Trophoblast cell (in vitro differentiated cells and primary cell): ENCODE data around the gene UQCC2.

Experiments
- DNase-seq, 2 donors: peaks; one replicate each; pipeline ENCODE4 v3.0.0-alpha.2; 2016
- H2AFZ ChIP-seq: 2 replicates; pipeline ENCODE4 v1.6.1; 2013; ENCODE audit warnings: low read length, moderate library complexity, mild to moderate bottlenecking; ENCODE audit not compliant: insufficient read depth, poor library complexity
- H2AK5ac ChIP-seq: 2 replicates; pipeline ENCODE4 v1.6.1; 2013; ENCODE audit warnings: mild to moderate bottlenecking, low read length
- H2BK120ac ChIP-seq: 2 replicates; pipeline ENCODE4 v1.6.1; 2013; ENCODE audit warnings: low read length, mild to moderate bottlenecking, moderate library complexity; ENCODE audit not compliant: insufficient read depth, poor library complexity
- H2BK12ac ChIP-seq: 2 replicates; pipeline ENCODE4 v1.6.1; 2013; ENCODE audit warnings: mild to moderate bottlenecking, low read length, moderate library complexity
- H2BK5ac ChIP-seq: 2 replicates; pipeline ENCODE4 v1.6.1; 2013; ENCODE audit warnings: low read length, low read depth, moderate library complexity, mild to moderate bottlenecking; ENCODE audit not compliant: poor library complexity
- H3K14ac ChIP-seq: 2 replicates; pipeline ENCODE4 v1.6.1; 2013; ENCODE audit warnings: mild to moderate bottlenecking, low read length
- H3K18ac ChIP-seq: 2 replicates; pipeline ENCODE4 v1.6.1; 2013; ENCODE audit warnings: mild to moderate bottlenecking, low read length
- H3K23ac ChIP-seq: 2 replicates; pipeline ENCODE4 v1.6.1; 2013; ENCODE audit warnings: low read length
- H3K27ac ChIP-seq: 2 replicates; pipeline ENCODE4 v1.5.1; 2013; ENCODE audit warnings: low read depth, mild to moderate bottlenecking, inconsistent platforms, low read length, moderate library complexity
- H3K27me3 ChIP-seq: 2 replicates; pipeline ENCODE4 v1.6.1; 2013; ENCODE audit warnings: inconsistent platforms, mild to moderate bottlenecking, low read length, moderate library complexity; ENCODE audit not compliant: insufficient read depth
- H3K36me3 ChIP-seq, 2 experiments: 1 replicate in 1 of 2; 2 replicates in 1 of 2; pipeline ENCODE4 v1.6.1; 2013; ENCODE audit warnings: low read length in 2 of 2, mild to moderate bottlenecking in 2 of 2, moderate library complexity in 1 of 2; ENCODE audit not compliant: insufficient read depth in 2 of 2, control insufficient read depth in 1 of 2
- H3K4ac ChIP-seq: 2 replicates; pipeline ENCODE4 v1.6.1; 2013; ENCODE audit warnings: low read depth, mild to moderate bottlenecking, low read length, moderate library complexity
- H3K4me1 ChIP-seq, 2 experiments: 1 replicate in 1 of 2; 2 replicates in 1 of 2; pipeline ENCODE4 v1.6.1; 2013; ENCODE audit warnings: low read length in 2 of 2, mild to moderate bottlenecking in 2 of 2, moderate library complexity in 1 of 2; ENCODE audit not compliant: insufficient read depth in 2 of 2, control insufficient read depth in 1 of 2
- H3K4me2 ChIP-seq: 2 replicates; pipeline ENCODE4 v1.6.1; 2013; ENCODE audit warnings: inconsistent platforms, mild to moderate bottlenecking, low read length, moderate library complexity
- H3K4me3 ChIP-seq: 2 replicates; pipeline ENCODE4 v1.5.1; 2013; ENCODE audit warnings: mild to moderate bottlenecking, low read depth, low read length, inconsistent platforms
- H3K79me1 ChIP-seq: one replicate; pipeline ENCODE4 v1.6.1; 2013; ENCODE audit warnings: low read length
- H3K79me2 ChIP-seq: 2 replicates; pipeline ENCODE4 v1.6.1; 2013; ENCODE audit warnings: low read length, mild to moderate bottlenecking; ENCODE audit not compliant: control insufficient read depth, insufficient read depth, poor library complexity
- H3K9ac ChIP-seq: 2 replicates; pipeline ENCODE4 v1.6.1; 2013; ENCODE audit warnings: mild to moderate bottlenecking, low read length
- H3K9me3 ChIP-seq: 2 replicates; pipeline ENCODE4 v1.6.1; 2013; ENCODE audit warnings: low read depth, mild to moderate bottlenecking, control low read depth, inconsistent platforms, low read length; ENCODE audit not compliant: insufficient read depth
- H4K12ac ChIP-seq: 2 replicates; pipeline ENCODE4 v1.6.1; 2013; ENCODE audit warnings: low read depth, mild to moderate bottlenecking, low read length, moderate library complexity
- H4K8ac ChIP-seq: 2 replicates; pipeline ENCODE4 v1.6.1; 2013; ENCODE audit warnings: low read depth, mild to moderate bottlenecking, low read length, moderate library complexity
- H4K91ac ChIP-seq: one replicate; pipeline ENCODE4 v1.6.1; 2013; ENCODE audit warnings: low read depth, mild to moderate bottlenecking, low read length, moderate library complexity
- WGBS: extraction: QIAGEN DNeasy Blood & Tissue Kit; methylation state at CpG from one replicate; pipeline ENCODE4 v1.1.7; 2013; ENCODE audit warnings: missing lambda C conversion rate; ENCODE audit not compliant: insufficient read length, insufficient coverage; ENCODE audit errors: extremely low coverage; 5-methylcytosine and 5-hydroxymethylcytosine counted together

The UQCC2 gene

GRCh38 chr6:33742092-33742491 is 30.6 kb upstream of the UQCC2 start:
- Histone ChIP-seq H3K14ac (no peak overlapping the region), H2BK120ac (no peak overlapping the region), H3K4me3 (no peak overlapping the region), H2AFZ (no peak overlapping the region), H3K79me2 (peaks cover 2% of the 10 kb centered on the region), H3K4me2 (no peak overlapping the region), H3K4me1 (peaks cover 17 to 20% of the 10 kb centered on the region in 2 experiments), H2AK5ac (no peak overlapping the region), H4K91ac (no peak overlapping the region), H3K79me1 (peaks cover 9% of the 10 kb centered on the region), H3K9ac (no peak overlapping the region), H3K9me3 (peaks cover 2% of the 10 kb centered on the region), H2BK5ac (no peak overlapping the region), H4K12ac (no peak overlapping the region), H3K18ac (no peak overlapping the region), H3K27ac (no peak overlapping the region), H3K27me3 (no peaks in the 10 kb centered on the region), H3K4ac (no peak overlapping the region), H3K23ac (no peak overlapping the region), H3K36me3 (no peaks in the 10 kb centered on the region), H4K8ac (no peak overlapping the region), H2BK12ac (no peak overlapping the region)
- no peak for DNase-seq
- no CpG with 5 or more reads among the region's 9 CpGs for WGBS

- Histone ChIP-seq H2BK5ac (no peak overlapping the region), H3K4me2 (no peak overlapping the region), H3K14ac (no peak overlapping the region), H2BK120ac (no peak overlapping the region), H3K79me1 (peaks cover 3% of the 10 kb centered on the region), H3K23ac (no peak overlapping the region), H2AFZ (no peak overlapping the region), H2AK5ac (no peak overlapping the region), H3K9ac (no peak overlapping the region), H3K36me3 (no peaks in the 10 kb centered on the region), H3K4me1 (peaks cover 6 to 8% of the 10 kb centered on the region in 2 experiments), H4K91ac (no peak overlapping the region), H3K27me3 (no peaks in the 10 kb centered on the region), H3K4ac (no peak overlapping the region), H4K8ac (no peak overlapping the region), H3K4me3 (no peak overlapping the region), H2BK12ac (no peak overlapping the region), H3K27ac (no peak overlapping the region), H4K12ac (no peak overlapping the region), H3K79me2 (no peaks in the 10 kb centered on the region), H3K9me3 (peaks cover 2% of the 10 kb centered on the region), H3K18ac (no peak overlapping the region)
- WGBS: no CpG with 5 or more reads among the region's 5 CpGs
- no peak for DNase-seq
Observed at GRCh38 chr6:33740794-33741193, 29.3 kb upstream of the UQCC2 start.

GRCh38 chr6:33740204-33740608 is 28.7 kb upstream of the UQCC2 start:
- Histone ChIP-seq H3K36me3 (no peaks in the 10 kb centered on the region), H3K27me3 (no peaks in the 10 kb centered on the region), H4K12ac (no peak overlapping the region), H2BK5ac (no peak overlapping the region), H3K4me1 (peaks cover 4 to 6% of the 10 kb centered on the region in 2 experiments), H3K9ac (no peak overlapping the region), H4K8ac (no peak overlapping the region), H3K4ac (no peak overlapping the region), H2BK12ac (no peak overlapping the region), H3K9me3 (peaks cover 2% of the 10 kb centered on the region), H3K4me3 (no peak overlapping the region), H2AK5ac (no peak overlapping the region), H3K79me2 (no peaks in the 10 kb centered on the region), H3K14ac (no peak overlapping the region), H4K91ac (no peak overlapping the region), H3K27ac (no peak overlapping the region), H3K79me1 (peaks cover 2% of the 10 kb centered on the region), H3K18ac (no peak overlapping the region), H3K4me2 (no peak overlapping the region), H2BK120ac (no peak overlapping the region), H3K23ac (no peak overlapping the region), H2AFZ (no peak overlapping the region)
- no CpG with 5 or more reads among the region's 6 CpGs for WGBS
- no peak for DNase-seq

- Histone ChIP-seq H4K12ac (no peak overlapping the region), H2BK5ac (no peak overlapping the region), H3K23ac (no peak overlapping the region), H3K4me3 (no peak overlapping the region), H3K27me3 (no peaks in the 10 kb centered on the region), H4K91ac (no peak overlapping the region), H3K4me2 (no peak overlapping the region), H3K36me3 (no peaks in the 10 kb centered on the region), H2BK120ac (no peak overlapping the region), H3K9me3 (peaks cover 2% of the 10 kb centered on the region), H3K27ac (no peak overlapping the region), H3K14ac (no peak overlapping the region), H3K9ac (no peak overlapping the region), H3K4ac (no peak overlapping the region), H3K18ac (no peak overlapping the region), H3K4me1 (peaks cover 3 to 8% of the 10 kb centered on the region in 2 experiments), H2AK5ac (no peak overlapping the region), H4K8ac (no peak overlapping the region), H3K79me1 (peaks cover 4% of the 10 kb centered on the region), H3K79me2 (no peaks in the 10 kb centered on the region), H2AFZ (no peak overlapping the region), H2BK12ac (no peak overlapping the region)
- WGBS: no CpG with 5 or more reads among the region's 5 CpGs
- no peak for DNase-seq
Observed at GRCh38 chr6:33739571-33739970, 28.1 kb upstream of the UQCC2 start.
